Measurements from ENCODE around the gene PDE9A.

The PDE9A gene

GRCh38 chr21:42665484-42665883 is 12.1 kb downstream of the PDE9A start:
- H3K4me3 ChIP-seq (ENCODE audit: low read depth, low read length), result no peak overlapping the region
- no peak for TF ChIP-seq CTCF (IDR thresholded peaks at IDR 0.05; ENCODE audit: low read depth, low read length)

GRCh38 chr21:42666023-42666747 is 12.8 kb downstream of the PDE9A start:
- TF ChIP-seq CTCF (IDR thresholded peaks at IDR 0.05; ENCODE audit: low read depth, low read length), result no peak
- H3K4me3 ChIP-seq (ENCODE audit: low read depth, low read length), result no peak overlapping the region

DNA sequence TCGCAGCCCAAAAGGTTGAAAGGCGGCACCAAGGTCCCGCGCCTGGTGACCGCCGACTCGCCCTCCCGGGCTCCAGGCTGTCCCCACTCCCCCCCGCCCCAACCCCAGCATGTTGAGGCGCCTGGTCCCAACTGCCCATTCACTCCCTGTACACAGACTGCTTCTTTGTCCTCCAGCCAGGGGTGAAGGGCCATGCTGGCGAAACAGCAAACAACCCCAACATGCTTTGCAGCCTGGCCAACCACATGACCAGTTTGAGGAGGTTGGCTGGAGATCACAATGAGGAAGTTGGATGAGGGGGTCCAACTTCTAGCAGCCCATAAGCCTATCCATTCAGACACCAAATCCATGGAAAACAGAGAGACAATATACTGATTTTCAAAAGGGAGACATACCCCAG is 13.5 kb downstream of the PDE9A start:
- H3K4me3 ChIP-seq (ENCODE audit: low read depth, low read length), result no peak overlapping the region
- TF ChIP-seq CTCF (IDR thresholded peaks at IDR 0.05; ENCODE audit: low read depth, low read length), result no peak

GRCh38 chr21:42668298-42668992 is 15.0 kb downstream of the PDE9A start:
- no peak for TF ChIP-seq CTCF (IDR thresholded peaks at IDR 0.05; ENCODE audit: low read depth, low read length)
- H3K4me3 ChIP-seq (ENCODE audit: low read depth, low read length), result no peak overlapping the region

- no peak overlapping the region for H3K4me3 ChIP-seq (ENCODE audit: low read depth, low read length)
- no peak for TF ChIP-seq CTCF (IDR thresholded peaks at IDR 0.05; ENCODE audit: low read depth, low read length)
Observed at GRCh38 chr21:42669041-42669440, 15.6 kb downstream of the PDE9A start.

DNA sequence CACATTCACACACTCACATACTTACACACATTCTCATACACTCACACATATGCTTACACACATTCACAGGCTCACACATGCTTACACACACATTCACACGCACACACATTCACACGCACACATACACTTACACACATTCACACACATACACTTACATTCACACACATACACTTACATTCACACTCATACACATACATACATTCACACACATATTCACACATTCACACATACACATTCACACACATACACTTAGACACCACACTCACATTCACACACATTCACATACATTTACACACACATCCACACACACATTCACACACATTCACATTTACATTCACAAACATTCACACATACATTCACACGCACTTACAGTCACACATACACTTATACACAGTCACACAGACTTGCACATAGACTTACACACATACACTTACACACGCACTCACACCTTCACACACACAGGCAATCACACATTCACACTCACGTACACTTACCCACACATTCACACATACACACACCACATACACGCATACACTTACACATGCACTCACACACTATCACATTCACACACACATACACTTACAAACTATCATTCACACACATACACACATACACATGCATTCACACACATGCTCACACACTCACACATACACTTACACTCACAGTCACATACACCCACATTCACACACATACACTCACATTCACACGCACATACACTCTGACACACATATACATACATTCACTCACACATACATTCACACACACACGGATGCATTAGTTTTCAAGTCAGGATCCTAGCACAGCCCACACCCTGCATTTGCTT is 16.8 kb downstream of the PDE9A start:
- no peak overlapping the region for H3K4me3 ChIP-seq (ENCODE audit: low read depth, low read length)
- TF ChIP-seq CTCF (IDR thresholded peaks at IDR 0.05; ENCODE audit: low read depth, low read length), result no peak
